Measurements from ENCODE around the gene PDCD11.

Gene PDCD11

DNA sequence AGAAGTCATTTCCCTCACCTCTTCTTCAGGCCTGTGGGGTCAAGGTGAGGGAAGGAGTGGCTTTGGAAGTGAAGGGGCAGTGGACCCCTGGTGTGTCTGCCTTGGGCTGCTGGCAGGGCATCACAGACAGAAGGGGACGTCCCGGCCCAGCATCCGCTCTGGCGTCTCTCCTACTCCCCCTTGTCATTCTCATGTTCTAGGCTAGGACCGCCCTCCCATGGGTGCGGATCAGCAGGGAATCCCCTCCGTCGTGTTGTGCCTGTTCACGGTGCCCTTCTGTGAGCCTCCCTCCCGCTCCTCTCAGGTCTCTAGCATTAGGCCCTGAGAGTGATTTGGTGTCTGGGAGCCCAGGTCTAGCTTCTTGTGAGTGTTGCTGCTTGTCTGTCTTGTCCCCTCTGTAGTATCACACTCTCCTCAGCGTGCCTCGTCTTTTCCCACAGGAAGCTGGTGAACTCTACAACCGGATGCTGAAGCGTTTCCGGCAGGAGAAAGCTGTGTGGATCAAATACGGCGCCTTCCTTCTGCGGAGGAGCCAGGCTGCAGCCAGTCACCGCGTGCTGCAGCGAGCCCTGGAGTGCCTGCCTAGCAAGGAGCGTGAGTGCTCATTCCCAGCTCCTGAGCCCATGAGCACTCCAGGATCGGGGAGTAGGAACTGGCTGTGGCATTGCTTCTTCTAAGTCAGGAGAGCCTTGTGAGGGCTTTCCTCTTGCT, 47.2 kb downstream of the PDCD11 start:
- TF ChIP-seq, protein P1, sequence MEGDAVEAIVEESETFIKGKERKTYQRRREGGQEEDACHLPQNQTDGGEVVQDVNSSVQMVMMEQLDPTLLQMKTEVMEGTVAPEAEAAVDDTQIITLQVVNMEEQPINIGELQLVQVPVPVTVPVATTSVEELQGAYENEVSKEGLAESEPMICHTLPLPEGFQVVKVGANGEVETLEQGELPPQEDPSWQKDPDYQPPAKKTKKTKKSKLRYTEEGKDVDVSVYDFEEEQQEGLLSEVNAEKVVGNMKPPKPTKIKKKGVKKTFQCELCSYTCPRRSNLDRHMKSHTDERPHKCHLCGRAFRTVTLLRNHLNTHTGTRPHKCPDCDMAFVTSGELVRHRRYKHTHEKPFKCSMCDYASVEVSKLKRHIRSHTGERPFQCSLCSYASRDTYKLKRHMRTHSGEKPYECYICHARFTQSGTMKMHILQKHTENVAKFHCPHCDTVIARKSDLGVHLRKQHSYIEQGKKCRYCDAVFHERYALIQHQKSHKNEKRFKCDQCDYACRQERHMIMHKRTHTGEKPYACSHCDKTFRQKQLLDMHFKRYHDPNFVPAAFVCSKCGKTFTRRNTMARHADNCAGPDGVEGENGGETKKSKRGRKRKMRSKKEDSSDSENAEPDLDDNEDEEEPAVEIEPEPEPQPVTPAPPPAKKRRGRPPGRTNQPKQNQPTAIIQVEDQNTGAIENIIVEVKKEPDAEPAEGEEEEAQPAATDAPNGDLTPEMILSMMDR (IDR thresholded peaks at IDR 0.05), result no peak
- Histone ChIP-seq H3K27me3 (no peaks in the 10 kb centered on the region), H3K4me1 (ENCODE audit: control insufficient read depth in 1 of 2, insufficient read depth in 1 of 2, low read depth in 1 of 2, low read length in 1 of 2) (no peaks in the 10 kb centered on the region)

DNA sequence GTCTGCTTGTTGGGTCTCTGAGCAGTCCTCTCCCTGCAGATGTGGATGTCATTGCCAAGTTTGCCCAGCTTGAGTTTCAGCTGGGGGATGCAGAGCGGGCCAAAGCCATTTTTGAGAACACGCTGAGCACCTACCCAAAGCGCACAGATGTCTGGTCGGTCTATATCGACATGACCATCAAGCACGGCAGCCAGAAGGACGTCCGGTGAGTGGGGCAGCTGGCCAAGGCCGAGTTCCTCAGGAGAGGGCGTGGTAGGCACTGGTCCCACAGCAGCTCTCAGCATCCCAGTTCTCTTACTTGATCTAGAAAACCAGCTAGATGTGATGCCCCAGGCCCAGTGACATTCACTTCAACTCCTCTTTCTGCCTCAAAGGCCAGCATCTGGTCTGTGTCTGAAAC, 48.1 kb downstream of the PDCD11 start:
- Histone ChIP-seq H3K4me1 (ENCODE audit: control insufficient read depth in 1 of 2, insufficient read depth in 1 of 2, low read depth in 1 of 2, low read length in 1 of 2) (no peaks in the 10 kb centered on the region), H3K27ac (no peak overlapping the region)
- TF ChIP-seq, protein P1 (IDR thresholded peaks at IDR 0.05), result no peak

More for the DNA sequence above, 47.2 kb downstream of the PDCD11 start:
- Histone ChIP-seq H3K4me3 (ENCODE audit: low read depth in 1 of 2, low read length in 1 of 2) (no peak overlapping the region), H3K36me3 (peaks cover 79% of the 10 kb centered on the region), H3K27ac (no peak overlapping the region), H3K9me3 (no peaks in the 10 kb centered on the region)

DNA sequence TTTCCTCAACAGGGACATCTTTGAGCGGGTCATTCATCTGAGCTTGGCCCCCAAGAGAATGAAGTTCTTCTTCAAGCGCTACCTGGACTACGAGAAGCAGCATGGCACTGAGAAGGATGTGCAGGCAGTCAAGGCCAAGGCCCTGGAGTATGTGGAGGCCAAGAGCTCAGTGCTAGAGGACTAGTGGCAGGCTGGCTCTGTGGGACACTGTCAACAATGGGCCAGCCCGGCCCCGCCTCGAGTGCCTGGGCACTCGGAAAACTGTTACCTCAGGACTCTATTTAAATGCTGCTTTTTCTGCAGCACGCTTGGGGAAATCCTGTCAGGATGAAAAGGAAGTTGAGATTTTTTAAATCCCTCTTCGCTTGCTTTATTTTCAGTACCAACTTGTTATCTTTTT, 48.9 kb downstream of the PDCD11 start:
- H3K4me1 ChIP-seq (ENCODE audit: control insufficient read depth in 1 of 2, insufficient read depth in 1 of 2, low read depth in 1 of 2, low read length in 1 of 2), result no peaks in the 10 kb centered on the region

More for the DNA sequence above, 48.1 kb downstream of the PDCD11 start:
- Histone ChIP-seq H3K36me3 (peaks cover 70% of the 10 kb centered on the region), H3K27me3 (peaks cover 2% of the 10 kb centered on the region), H3K9me3 (no peaks in the 10 kb centered on the region), H3K4me3 (ENCODE audit: low read depth in 1 of 2, low read length in 1 of 2) (no peak overlapping the region)

DNA sequence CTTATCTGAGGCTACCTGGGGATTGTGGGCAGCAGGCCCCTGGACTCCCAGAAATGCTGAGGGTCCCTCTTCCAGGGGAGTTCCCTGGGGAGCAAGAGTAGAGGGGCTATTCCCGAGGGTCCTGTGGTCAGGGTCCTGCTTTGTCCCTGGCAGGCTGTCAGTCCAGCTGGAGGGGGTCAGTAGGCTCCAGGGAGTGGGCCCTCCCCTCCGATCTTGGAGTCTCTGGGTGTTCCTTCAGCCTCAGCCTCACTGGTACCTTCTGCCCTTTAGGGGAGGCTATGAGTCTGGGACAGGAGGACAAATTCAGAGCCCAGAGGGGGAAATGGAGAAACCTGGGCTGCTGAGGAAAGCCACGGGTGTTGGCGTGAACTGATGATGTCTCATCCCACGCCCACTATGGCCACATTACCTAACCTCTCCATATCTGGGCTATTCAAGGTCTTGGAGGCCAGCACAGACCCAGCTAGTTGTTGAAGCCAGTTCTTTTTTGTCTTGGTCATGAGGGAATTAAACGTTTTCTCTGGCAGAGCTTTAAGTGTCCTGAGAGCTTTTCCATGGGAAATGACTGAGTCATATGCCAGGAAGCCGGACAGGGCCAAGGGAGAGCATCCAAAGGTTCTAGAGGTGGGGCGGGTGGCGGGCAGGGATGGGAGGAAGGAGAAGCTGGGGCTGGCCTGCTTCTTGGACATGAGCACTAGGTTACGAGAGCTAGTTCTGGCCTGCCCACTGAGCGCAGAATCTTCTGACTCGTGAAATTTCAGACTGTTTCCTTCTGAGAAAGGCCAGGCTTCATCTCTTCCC, 49.5 kb downstream of the PDCD11 start:
- Histone ChIP-seq H3K4me1 (ENCODE audit: control insufficient read depth in 1 of 2, insufficient read depth in 1 of 2, low read depth in 1 of 2, low read length in 1 of 2) (peaks cover 0 to under 1% of the 10 kb centered on the region in 2 experiments), H3K4me3 (ENCODE audit: low read depth in 1 of 2, low read length in 1 of 2) (no peak overlapping the region), H3K27me3 (peaks cover 17% of the 10 kb centered on the region), H3K27ac (no peak overlapping the region), H3K9me3 (no peaks in the 10 kb centered on the region), H3K36me3 (peaks cover 56% of the 10 kb centered on the region)
- TF ChIP-seq, protein P1 (IDR thresholded peaks at IDR 0.05), result no peak

More for the DNA sequence above, 48.9 kb downstream of the PDCD11 start:
- TF ChIP-seq, protein P1 (IDR thresholded peaks at IDR 0.05), result no peak
- Histone ChIP-seq H3K9me3 (no peaks in the 10 kb centered on the region), H3K27me3 (peaks cover 11% of the 10 kb centered on the region), H3K27ac (no peak overlapping the region), H3K36me3 (peaks cover 61% of the 10 kb centered on the region), H3K4me3 (ENCODE audit: low read depth in 1 of 2, low read length in 1 of 2) (no peak overlapping the region)

DNA sequence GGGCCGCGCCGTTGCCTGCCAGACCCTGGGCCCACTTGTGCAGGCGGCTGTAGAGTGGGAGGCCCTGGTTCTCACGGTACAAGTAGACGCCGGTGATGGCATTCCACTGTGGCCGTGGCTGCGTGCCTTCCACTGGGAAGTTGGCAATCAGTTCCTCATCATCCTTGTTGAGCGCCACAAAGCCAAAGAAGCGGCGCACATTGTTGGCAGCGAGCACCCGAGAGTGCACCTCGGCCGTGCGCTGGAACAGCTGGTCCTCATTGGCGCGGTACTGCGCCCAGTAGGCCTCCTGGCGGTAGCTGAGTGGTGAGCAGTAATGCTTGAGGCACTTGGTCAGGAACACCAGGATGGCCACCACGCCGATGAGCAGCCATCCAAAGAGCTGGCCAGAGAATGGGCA, 50.8 kb downstream of the PDCD11 start:
- peaks cover 29% of the 10 kb centered on the region for H3K27me3 ChIP-seq
- no peaks in the 10 kb centered on the region for H3K9me3 ChIP-seq
- peaks cover 44% of the 10 kb centered on the region for H3K36me3 ChIP-seq
- H3K4me1 ChIP-seq (ENCODE audit: control insufficient read depth in 1 of 2, insufficient read depth in 1 of 2, low read depth in 1 of 2, low read length in 1 of 2), result peaks cover 4 to 7% of the 10 kb centered on the region in 2 experiments
- H3K4me3 ChIP-seq (ENCODE audit: low read depth in 1 of 2, low read length in 1 of 2), result no peak overlapping the region
- H3K27ac ChIP-seq, result no peak overlapping the region
- TF ChIP-seq, protein P1 (IDR thresholded peaks at IDR 0.05), result no peak
